PC-3 (cell line): Measurements from ENCODE around the gene PRKG2. TPM values are rescaled to one million over a fixed set of nuclear protein-coding genes. Genes with fewer than 3 reads are reported as not detected.
A peak's percentile ranks its signal among the peaks of the same experiment; 100 is the strongest.

Experiments
- ATAC-seq: fragments of 200-7000 bp; cut with Tn5 transposase; 2 replicates; pipeline ENCODE4 v1.9.1; 2020; ENCODE audit warnings: mild to moderate bottlenecking, moderate library complexity
- BruUV-seq: library from RNA; stranded (reverse); fragments of 400-500 nt; replicated peaks from 2 replicates; lab custom pipeline; 2021; lab: Mats Ljungman, UMichigan
- CTCF ChIA-PET: fragments of 300-600 bp; sonication (Branson Sonifier 250); formaldehyde crosslinking; loops from one replicate; lab custom pipeline; 2022; ENCODE audit warnings: antibody characterized with exemption; lab: Charles Lee
- POLR2A ChIA-PET: fragments of 300-600 bp; sonication (Branson Sonifier 250); formaldehyde crosslinking; loops from one replicate; lab custom pipeline; 2022; ENCODE audit warnings: antibody characterized with exemption; ENCODE audit not compliant: unreplicated experiment; lab: Charles Lee
- DNase-seq: peaks from one replicate; pipeline ENCODE4 v3.0.0-alpha.2; 2015
- H2AFZ ChIP-seq: fragments of 300-600 bp; sonication (generic); 2 replicates; pipeline ENCODE4 v1.6.0; 2016; ENCODE audit warnings: antibody characterized with exemption, low read length
- H3F3A ChIP-seq: fragments of 300-600 bp; sonication (generic); one replicate; pipeline ENCODE4 v1.6.0; 2017; ENCODE audit warnings: antibody characterized with exemption, low read length, control low read depth, mild to moderate bottlenecking; ENCODE audit not compliant: unreplicated experiment
- H3K27ac ChIP-seq: fragments of 300-600 bp; sonication (generic); 2 replicates; pipeline ENCODE4 v1.5.1; 2016; ENCODE audit warnings: mild to moderate bottlenecking, low read length
- H3K27me3 ChIP-seq: fragments of 300-600 bp; sonication (generic); 2 replicates; pipeline ENCODE4 v1.6.1; 2016; ENCODE audit warnings: low read length, mixed read lengths
- H3K36me3 ChIP-seq: fragments of 300-600 bp; sonication (generic); 2 replicates; pipeline ENCODE4 v1.6.1; 2016; ENCODE audit warnings: low read depth, mixed run types, low read length, mixed read lengths
- H3K4me1 ChIP-seq: fragments of 300-600 bp; sonication (generic); 2 replicates; pipeline ENCODE4 v1.5.1; 2016; ENCODE audit warnings: low read length; ENCODE audit not compliant: insufficient read depth
- H3K4me2 ChIP-seq: fragments of 300-600 bp; sonication (generic); 2 replicates; pipeline ENCODE4 v1.6.0; 2016; ENCODE audit warnings: low read length
- H3K4me3 ChIP-seq: fragments of 300-600 bp; sonication (generic); 2 replicates; pipeline ENCODE4 v1.5.1; 2016; ENCODE audit warnings: mild to moderate bottlenecking, low read length, mixed read lengths
- H3K79me2 ChIP-seq: fragments of 300-600 bp; sonication (generic); 2 replicates; pipeline ENCODE4 v1.6.1; 2017; ENCODE audit warnings: low read length, mixed read lengths
- H3K9ac ChIP-seq: fragments of 300-600 bp; sonication (generic); 2 replicates; pipeline ENCODE4 v1.6.0; 2016; ENCODE audit warnings: mild to moderate bottlenecking, low read length
- H3K9me2 ChIP-seq: fragments of 300-600 bp; sonication (generic); replicated peaks from 2 replicates; pipeline ENCODE4 v1.6.1; 2016; ENCODE audit warnings: mixed run types, low read length, mixed read lengths
- H3K9me3 ChIP-seq: fragments of 300-600 bp; sonication (generic); 2 replicates; pipeline ENCODE4 v1.6.1; 2016; ENCODE audit warnings: low read length, mixed read lengths
- H4K20me1 ChIP-seq: fragments of 300-600 bp; sonication (generic); 2 replicates; pipeline ENCODE4 v1.6.1; 2016; ENCODE audit warnings: low read length, mixed read lengths
- CTCF ChIP-seq: fragments of 300-600 bp; sonication (generic); conservative IDR thresholded peaks from 2 replicates; pipeline ENCODE4 v1.5.1; 2017; ENCODE audit warnings: antibody characterized with exemption, low read depth, mild to moderate bottlenecking, low read length
- EZH2 ChIP-seq: fragments of 300-600 bp; sonication (generic); IDR thresholded peaks from one replicate; pipeline ENCODE4 v1.6.1; 2017; ENCODE audit warnings: antibody characterized with exemption, mild to moderate bottlenecking, low read length; ENCODE audit not compliant: unreplicated experiment
- EZH2phosphoT487 ChIP-seq: fragments of 300-600 bp; sonication (generic); IDR thresholded peaks from 2 replicates; pipeline ENCODE4 v1.6.1; 2018; ENCODE audit warnings: mild to moderate bottlenecking, antibody characterized with exemption, low read length, borderline replicate concordance
- intact Hi-C: fragments of 100-400 bp; cut with micrococcal nuclease; formaldehyde crosslinking; loops from 2 replicates; pipeline ENCODE4 v1.9.0; 2023
- total RNA-seq: library from RNA; depleted of rRNA; stranded (reverse); fragments of >200 nt; gene quantifications from 2 replicates; pipeline ENCODE4 v1.2.3, GENCODE V29; 2014

Gene PRKG2
- total RNA-seq, 1 experiment from 2014 or later = 0.55 TPM

GRCh38 chr4:81071013-81071412 lies 144.0 kb downstream of the PRKG2 start:
- Histone ChIP-seq H3K27me3 (no peaks in the 10 kb centered on the region), H3K4me3 (no peak overlapping the region), H3K9me3 (no peaks in the 10 kb centered on the region), H3K9me2 (no peaks in the 10 kb centered on the region), H2AFZ (no peak overlapping the region), H3F3A (no peaks in the 10 kb centered on the region), H3K4me1 (no peaks in the 10 kb centered on the region), H3K4me2 (no peak overlapping the region), H3K36me3 (no peaks in the 10 kb centered on the region), H3K27ac (no peak overlapping the region), H3K9ac (no peak overlapping the region), H4K20me1 (no peaks in the 10 kb centered on the region), H3K79me2 (no peaks in the 10 kb centered on the region)
- no TSS peak for BruUV-seq
- DNase-seq (no peak), ATAC-seq (no peak)
- ChIA-PET POLR2A (no interaction called here), CTCF (no interaction called here)
- TF ChIP-seq CTCF (no peak), EZH2phosphoT487 (no peak), EZH2 (no peak)
- intact Hi-C loops = no loop called here

DNA sequence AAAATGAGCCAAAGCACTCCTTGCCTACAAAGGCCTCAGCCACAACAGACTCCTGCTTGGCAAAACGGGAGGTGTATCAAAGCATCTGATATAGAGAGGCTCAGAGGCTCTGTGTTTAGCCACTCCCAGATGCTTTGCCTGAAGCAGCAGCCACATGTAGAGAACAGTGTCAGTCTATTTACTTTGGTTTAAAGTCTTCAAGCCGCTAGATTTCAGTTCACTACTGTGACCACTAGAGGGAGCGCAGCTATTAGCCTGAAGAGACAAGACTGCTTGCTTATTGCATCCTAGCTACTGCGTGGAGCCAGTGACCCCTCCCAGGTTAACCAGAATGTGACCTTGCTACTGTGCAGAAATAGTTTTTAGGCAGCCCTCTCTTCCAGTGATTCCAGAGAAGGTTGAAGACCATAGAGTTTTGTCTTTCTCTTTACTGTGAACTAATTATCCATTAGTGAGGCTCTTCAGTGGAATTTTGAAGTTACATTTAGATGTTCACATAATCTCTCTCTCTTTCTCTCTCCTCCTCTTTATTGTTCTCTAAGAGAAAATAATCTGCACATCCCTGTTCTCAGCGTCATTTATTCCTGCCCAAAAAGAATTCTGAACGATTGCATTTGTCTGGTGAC lies 145.2 kb downstream of the PRKG2 start:
- CTCF ChIA-PET = interaction anchor here (1.0 to 1.3 kb wide), 2 partner anchors 282 to 300 kb away, joined by 4 to 6 read pairs; no protein-coding TSS in a partner anchor

More for the DNA sequence above, 145.2 kb downstream of the PRKG2 start:
- DNase-seq (peak; percentile 90), ATAC-seq (peak; percentile 98)
- Histone ChIP-seq H3F3A (no peaks in the 10 kb centered on the region), H2AFZ (no peak overlapping the region), H3K36me3 (no peaks in the 10 kb centered on the region), H3K4me3 (no peak overlapping the region), H3K27ac (no peak overlapping the region), H3K9me2 (no peaks in the 10 kb centered on the region), H3K4me1 (no peaks in the 10 kb centered on the region), H3K9me3 (no peaks in the 10 kb centered on the region), H3K9ac (no peak overlapping the region), H4K20me1 (no peaks in the 10 kb centered on the region), H3K27me3 (no peaks in the 10 kb centered on the region), H3K79me2 (no peaks in the 10 kb centered on the region), H3K4me2 (no peak overlapping the region)
- BruUV-seq = no TSS peak
- TF ChIP-seq CTCF (peak; percentile 82), EZH2 (no peak), EZH2phosphoT487 (no peak)
- POLR2A ChIA-PET = no interaction called here
- intact Hi-C loops = loop anchor here (1.0 to 5.0 kb wide), 3 partner anchors 145 to 302 kb away; partner anchors contain the start of gene PRKG2
